T-helper 2 cell (primary cell): ENCODE measurements around the gene CLCN7.

Experiments used
- DNase-seq, 5 experiments: peaks; one replicate each; pipeline versions ENCODE4 v3.0.0 to v3.0.0-alpha.2; 2012 to 2022

Gene CLCN7

GRCh38 chr16:1458977-1459341 lies 15.9 kb downstream of the CLCN7 start:
- no peak for DNase-seq

- DNase-seq = no peak
Measured at GRCh38 chr16:1458336-1458976, 16.4 kb downstream of the CLCN7 start.

- no peak for DNase-seq
Measured at GRCh38 chr16:1457489-1458245, 17.2 kb downstream of the CLCN7 start.

GRCh38 chr16:1456951-1457350 lies 17.9 kb downstream of the CLCN7 start:
- DNase-seq = no peak

- DNase-seq = no peak
Measured at GRCh38 chr16:1455190-1456171, 19.3 kb downstream of the CLCN7 start.

- no peak for DNase-seq
Measured at GRCh38 chr16:1454561-1454960, 20.3 kb downstream of the CLCN7 start.

GRCh38 chr16:1453316-1453715 lies 21.5 kb downstream of the CLCN7 start:
- DNase-seq = no peak

- DNase-seq = no peak
Measured at GRCh38 chr16:1452530-1452929, 22.3 kb downstream of the CLCN7 start.

- no peak for DNase-seq
Measured at GRCh38 chr16:1451702-1452392, 23.0 kb downstream of the CLCN7 start.

GRCh38 chr16:1450841-1451240 lies 24.0 kb downstream of the CLCN7 start:
- no peak for DNase-seq

GRCh38 chr16:1450218-1450617 lies 24.6 kb downstream of the CLCN7 start:
- no peak for DNase-seq

- no peak for DNase-seq
Measured at GRCh38 chr16:1449201-1449788, 25.5 kb downstream of the CLCN7 start.

- no peak for DNase-seq
Measured at GRCh38 chr16:1448536-1449116, 26.2 kb downstream of the CLCN7 start.

GRCh38 chr16:1447965-1448364 lies 26.9 kb downstream of the CLCN7 start:
- no peak for DNase-seq

- no peak for DNase-seq
Measured at GRCh38 chr16:1446296-1447080, 28.3 kb downstream of the CLCN7 start.

- no peak for DNase-seq
Measured at GRCh38 chr16:1445518-1446203, 29.2 kb downstream of the CLCN7 start.

GRCh38 chr16:1444730-1445517 lies 29.9 kb downstream of the CLCN7 start:
- no peak for DNase-seq

GRCh38 chr16:1443980-1444729 lies 30.7 kb downstream of the CLCN7 start, which contains the start of gene CCDC154:
Gene CCDC154, minus strand, starts transcription at chr16:1444556. Its CDS starts 234 bp downstream, at chr16:1444322.
- DNase-seq = no peak
